ENCODE measurements around the gene MBTPS2.
A peak's percentile ranks its signal among the peaks of the same experiment; 100 is the strongest.
"Not testable (repeated sequence)": the region's sequence is repeated elsewhere in the genome, so short reads cannot be mapped to it uniquely, and the experiment has no call there.

The MBTPS2 gene

DNA sequence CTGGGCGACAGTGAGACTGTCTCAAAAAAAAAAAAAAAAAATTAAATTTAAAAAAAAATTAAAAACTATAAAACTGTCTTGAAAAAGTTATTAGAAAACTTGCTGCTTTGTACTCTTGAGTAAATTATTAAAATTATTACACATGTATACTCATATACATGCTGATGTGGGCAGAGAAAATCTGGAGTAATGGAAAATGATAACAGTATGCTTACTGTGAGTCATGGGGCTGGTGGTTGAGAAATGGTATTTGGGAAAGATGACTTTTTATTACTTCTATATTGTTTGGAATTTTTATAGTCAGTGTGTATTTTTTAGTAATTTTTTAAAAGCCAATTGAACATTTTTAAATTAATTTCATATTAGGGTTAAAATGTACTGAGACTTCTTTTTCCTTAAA lies 23.8 kb downstream of the MBTPS2 start:
- peak; percentile 17 for FAIRE-seq

GRCh38 chrX:21865436-21865835 lies 26.0 kb downstream of the MBTPS2 start:
- no peak for FAIRE-seq

DNA sequence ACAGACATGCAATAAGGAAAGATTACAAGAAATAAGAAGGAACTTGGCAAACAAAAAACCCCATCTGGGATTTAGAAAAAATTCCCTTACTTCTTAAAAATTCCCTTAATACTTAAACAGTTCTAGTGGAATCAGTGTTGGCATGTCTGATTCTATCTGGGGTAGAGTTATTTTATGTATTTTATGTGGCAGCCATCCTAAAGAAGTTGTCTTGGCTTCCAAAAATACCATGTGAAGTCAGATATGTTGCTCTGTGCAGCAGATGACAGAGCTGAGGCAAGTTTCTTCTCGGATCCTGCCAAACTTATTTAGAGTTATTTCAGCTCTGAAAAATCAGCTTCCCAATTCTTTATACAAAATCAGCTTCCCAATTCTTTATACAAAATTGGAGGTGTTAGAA lies 31.1 kb downstream of the MBTPS2 start:
- no peak for FAIRE-seq

- no peak for FAIRE-seq
Observed at GRCh38 chrX:21873063-21873775, 33.8 kb downstream of the MBTPS2 start.

- FAIRE-seq = not testable (repeated sequence)
Observed at GRCh38 chrX:21874182-21874581, 34.8 kb downstream of the MBTPS2 start.

- no peak for FAIRE-seq
Observed at GRCh38 chrX:21875013-21875412, 35.6 kb downstream of the MBTPS2 start.

DNA sequence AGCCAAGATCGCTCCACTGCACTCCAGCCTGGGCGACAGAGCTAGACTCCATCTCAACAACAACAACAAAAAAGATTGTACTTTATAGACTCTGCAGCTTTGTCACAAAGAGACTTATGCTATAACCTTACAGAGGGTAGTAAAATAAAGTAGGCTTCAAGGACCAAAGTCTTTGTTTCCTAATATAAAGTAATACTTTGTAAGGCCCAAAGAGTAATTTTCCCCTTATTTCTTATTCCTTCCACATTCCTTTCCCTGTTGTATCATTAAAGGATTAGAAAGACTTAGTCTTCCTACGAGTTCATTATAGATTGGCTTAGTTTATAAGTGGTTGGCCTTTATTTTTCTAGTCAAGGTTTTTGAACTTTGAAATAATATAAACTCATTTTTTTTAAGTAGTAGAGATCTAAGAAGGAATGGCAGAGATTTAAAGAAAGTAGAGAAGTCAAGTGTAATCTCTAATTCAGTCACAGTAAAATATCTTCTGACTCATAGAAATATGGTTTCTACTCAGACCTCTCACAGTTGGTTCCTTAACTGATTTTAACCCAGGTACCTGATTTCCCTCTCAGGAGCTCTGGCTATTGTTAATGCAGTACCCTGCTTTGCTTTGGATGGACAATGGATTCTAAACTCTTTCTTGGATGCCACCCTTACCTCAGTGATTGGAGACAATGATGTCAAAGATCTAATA lies 42.6 kb downstream of the MBTPS2 start:
- no peak for FAIRE-seq

GRCh38 chrX:21883258-21883657 lies 43.8 kb downstream of the MBTPS2 start:
- no peak for FAIRE-seq

DNA sequence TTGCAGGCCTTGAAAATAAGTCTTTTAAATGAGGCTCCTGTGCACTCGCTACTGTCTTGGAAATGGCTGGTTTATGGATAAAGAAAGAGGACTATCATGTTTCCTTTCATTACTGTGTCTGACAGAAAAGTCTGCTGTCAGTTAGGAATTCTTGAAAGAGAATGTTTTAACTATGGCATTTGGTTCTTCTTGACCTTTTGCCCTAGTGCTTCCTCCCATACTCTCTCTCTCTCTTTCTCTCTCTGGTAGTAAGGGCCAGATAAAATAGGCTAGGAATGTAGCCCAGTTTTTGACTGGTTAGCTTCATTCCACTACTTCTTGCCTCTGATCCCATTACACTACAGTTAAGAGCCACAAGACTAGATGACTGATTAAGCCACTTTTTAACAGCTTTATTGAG lies 46.2 kb downstream of the MBTPS2 start:
- FAIRE-seq = no peak

DNA sequence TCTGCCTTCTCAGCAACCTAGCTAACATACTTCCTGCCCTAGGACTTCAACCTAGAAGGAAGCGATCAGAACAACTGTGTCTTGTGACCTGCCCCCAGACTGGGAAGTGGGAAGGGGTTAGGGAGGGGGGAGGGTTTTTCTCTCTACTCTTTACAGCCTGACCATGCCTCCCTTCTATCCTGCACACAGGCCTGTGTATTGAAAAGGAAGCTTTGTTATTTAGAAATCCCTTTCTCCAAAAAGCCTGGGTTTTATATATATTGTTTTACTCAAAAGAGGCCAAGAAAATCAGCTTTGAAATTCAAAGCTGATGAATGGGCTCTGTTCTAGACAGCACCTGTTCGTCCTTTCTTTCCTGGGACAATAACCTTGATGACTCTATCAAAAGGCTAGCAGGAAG lies 65.9 kb downstream of the MBTPS2 start:
- FAIRE-seq = no peak

GRCh38 chrX:21905953-21906352 lies 66.5 kb downstream of the MBTPS2 start:
- no peak for FAIRE-seq

GRCh38 chrX:21907260-21907659 lies 67.8 kb downstream of the MBTPS2 start:
- FAIRE-seq = no peak

DNA sequence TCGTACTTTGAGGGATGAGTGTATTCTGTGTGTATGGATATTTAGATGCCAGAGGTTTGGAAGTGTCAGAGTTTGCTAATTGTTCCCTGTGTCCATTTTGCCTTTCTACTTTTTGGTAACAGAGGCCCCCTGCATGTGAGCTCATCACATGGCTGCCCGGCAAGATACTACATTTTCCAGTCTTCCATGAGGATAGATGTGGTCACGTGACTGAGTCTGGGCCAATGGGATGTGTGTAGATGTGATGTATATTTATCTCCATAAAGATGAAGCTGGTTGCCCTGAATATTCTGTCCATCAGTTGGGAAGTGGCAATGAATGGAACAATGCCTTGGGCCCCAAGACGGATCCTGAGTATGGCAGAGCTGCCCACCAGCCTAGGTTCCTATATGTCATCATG lies 72.1 kb downstream of the MBTPS2 start:
- no peak for FAIRE-seq

- no peak for FAIRE-seq
Observed at GRCh38 chrX:21912220-21912619, 72.8 kb downstream of the MBTPS2 start.

GRCh38 chrX:21912989-21913388 lies 73.6 kb downstream of the MBTPS2 start:
- FAIRE-seq = no peak

DNA sequence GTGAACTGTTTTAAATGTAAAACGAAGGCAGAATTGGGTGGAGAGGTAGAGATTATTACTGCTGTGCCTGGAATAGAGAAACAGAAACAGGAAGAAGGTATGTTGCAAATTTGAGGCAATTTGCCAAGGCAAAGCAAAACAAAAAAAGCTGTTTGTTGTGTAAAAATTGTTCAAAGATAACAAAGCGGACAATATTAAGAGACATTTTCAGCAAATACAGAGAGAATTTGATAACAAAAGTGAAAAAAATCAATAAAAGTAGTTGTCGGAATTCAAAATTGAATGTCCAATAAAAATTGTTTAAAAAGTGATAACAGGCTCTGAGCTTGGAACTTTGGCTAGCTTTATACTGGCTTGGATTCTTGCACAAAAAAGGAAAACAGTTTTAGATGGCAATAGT lies 86.7 kb downstream of the MBTPS2 start:
- no peak for FAIRE-seq

DNA sequence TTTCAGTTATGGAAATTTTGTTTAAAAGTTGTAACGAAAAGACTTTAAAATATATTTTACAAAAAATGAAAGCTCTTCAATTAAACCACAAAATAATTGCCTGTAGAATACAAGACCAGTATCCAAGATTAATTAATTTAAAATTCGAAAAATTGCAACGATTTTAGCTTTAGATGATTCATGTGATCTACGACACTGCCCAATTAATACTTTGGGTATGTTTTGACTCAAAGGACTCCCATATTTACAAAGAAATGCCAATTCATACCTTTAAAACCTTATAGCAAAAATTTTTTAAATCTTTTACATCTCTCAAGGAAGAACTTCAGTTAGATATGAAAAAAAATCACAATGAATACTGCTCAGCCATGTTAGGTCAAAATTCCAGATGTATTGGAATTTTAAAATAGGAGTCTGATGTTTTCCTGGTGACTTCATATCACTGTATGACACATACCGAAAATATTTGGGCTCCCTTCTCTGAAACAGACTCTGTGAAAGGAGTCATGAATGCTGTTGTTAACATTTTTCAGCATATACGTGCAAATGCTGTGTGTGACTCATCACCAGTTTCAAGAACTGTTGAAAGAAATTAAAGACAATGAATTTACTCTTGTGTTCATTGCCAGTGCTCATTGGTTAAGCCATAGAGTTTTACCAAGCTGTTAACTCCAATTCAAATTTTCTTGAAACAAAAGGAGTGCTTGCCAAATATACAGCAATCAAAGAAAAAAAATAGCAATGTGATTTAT lies 87.3 kb downstream of the MBTPS2 start:
- FAIRE-seq = peak; percentile 88

DNA sequence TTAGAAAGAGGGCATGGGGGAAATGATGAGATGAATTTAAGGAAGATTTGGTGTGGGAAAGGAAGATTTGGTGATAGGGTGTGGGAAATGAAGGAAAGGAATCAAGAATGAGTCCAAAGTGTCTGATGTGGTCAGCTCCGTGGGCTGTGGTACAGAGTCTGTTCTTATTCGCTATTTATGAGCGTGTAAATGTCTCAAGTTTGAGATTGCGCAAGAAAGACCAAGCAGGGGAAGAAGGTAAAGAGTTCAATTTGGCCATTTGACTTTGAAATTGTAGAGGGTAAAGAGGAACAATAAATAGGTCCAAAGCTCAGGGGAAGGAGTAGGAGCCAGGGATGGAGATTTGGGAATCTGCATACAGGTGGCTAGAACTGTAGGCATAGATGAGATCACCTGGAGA lies 89.8 kb downstream of the MBTPS2 start:
- FAIRE-seq = no peak

DNA sequence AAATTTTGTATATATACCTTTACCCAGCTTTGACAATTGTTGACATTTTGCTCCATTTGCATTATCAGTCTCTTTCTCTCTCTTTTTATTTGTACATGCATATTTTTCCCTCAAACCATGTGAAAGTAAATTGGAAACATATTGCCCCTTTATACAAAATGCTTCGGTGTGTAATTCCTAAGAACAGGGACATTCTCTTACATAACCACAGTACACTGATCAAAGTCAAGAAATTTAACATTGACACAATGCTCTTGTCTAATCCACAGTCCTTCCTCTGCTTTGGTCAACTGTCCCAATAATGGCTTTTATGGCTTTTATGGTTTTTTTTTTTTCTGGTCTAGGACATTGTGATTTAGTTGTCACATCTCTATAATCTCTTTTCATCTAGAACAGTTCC lies 91.6 kb downstream of the MBTPS2 start:
- FAIRE-seq = no peak

- no peak for FAIRE-seq
Observed at GRCh38 chrX:21932292-21933002, 93.0 kb downstream of the MBTPS2 start.

- no peak for FAIRE-seq
Observed at GRCh38 chrX:21933077-21933476, 93.7 kb downstream of the MBTPS2 start.

DNA sequence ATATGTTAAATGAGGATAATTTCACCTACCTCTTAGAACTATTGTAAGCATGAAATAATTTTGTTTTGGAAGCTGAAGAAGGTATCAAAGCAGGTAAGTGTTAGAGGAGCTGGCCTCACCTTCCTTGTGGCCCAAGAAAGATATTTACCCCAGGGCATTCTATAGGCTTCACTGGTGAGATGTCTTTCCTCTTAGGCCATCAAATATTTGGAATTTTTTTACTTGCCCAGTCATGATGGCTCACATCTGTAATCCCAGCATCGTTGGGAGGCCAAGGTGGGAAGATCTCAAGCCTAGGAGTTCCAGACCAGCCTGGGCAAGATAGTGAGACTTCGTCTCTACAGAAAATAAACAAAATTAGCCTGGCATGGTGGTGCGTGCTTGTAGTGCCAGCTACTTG lies 95.0 kb downstream of the MBTPS2 start:
- FAIRE-seq = no peak

Data from islet of Langerhans (tissue), 1 donor.